Measurements from ENCODE around the gene GRIK1.

- TF ChIP-seq CTCF (IDR thresholded peaks at IDR 0.05) (no peak), NFYB (CRISPR knock-in tag; conservative IDR thresholded peaks at IDR 0.05; ENCODE audit: low read depth) (no peak), ESRRA (CRISPR knock-in tag; IDR thresholded peaks at IDR 0.05; ENCODE audit: borderline replicate concordance) (no peak), EMX1 (CRISPR knock-in tag; IDR thresholded peaks at IDR 0.05) (no peak), HMGXB4 (CRISPR knock-in tag; IDR thresholded peaks at IDR 0.05) (no peak), SMAD3 (CRISPR knock-in tag; IDR thresholded peaks at IDR 0.05; ENCODE audit: borderline replicate concordance) (no peak), IRF1 (CRISPR knock-in tag; IDR thresholded peaks at IDR 0.05) (no peak), ATF3 (CRISPR knock-in tag; conservative IDR thresholded peaks at IDR 0.05) (no peak), MAX (CRISPR knock-in tag; IDR thresholded peaks at IDR 0.05) (no peak), ZNF219 (CRISPR knock-in tag; IDR thresholded peaks at IDR 0.05; ENCODE audit: borderline replicate concordance) (no peak), E2F5 (CRISPR knock-in tag; IDR thresholded peaks at IDR 0.05) (no peak), PREB (CRISPR knock-in tag; IDR thresholded peaks at IDR 0.05; ENCODE audit: borderline replicate concordance) (no peak), SP1 (CRISPR knock-in tag; conservative IDR thresholded peaks at IDR 0.05) (no peak)
Observed at GRCh38 chr21:29630441-29630840, 309.4 kb downstream of the GRIK1 start.
